H1 (cell line): ENCODE results near the gene ROR1. TPM values are rescaled to one million over a fixed set of nuclear protein-coding genes. Genes with fewer than 3 reads are reported as not detected.

Experiments used
- CTCF ChIA-PET: fragments of 300-600 bp; sonication (Branson Sonifier 250); formaldehyde crosslinking; loops from one replicate; lab custom pipeline; 2021; ENCODE audit not compliant: partially characterized antibody; lab: Charles Lee
- POLR2A ChIA-PET: fragments of 300-600 bp; sonication (Branson Sonifier 250); formaldehyde crosslinking; loops from one replicate; lab custom pipeline; 2021; ENCODE audit warnings: inconsistent platforms; ENCODE audit not compliant: partially characterized antibody; lab: Charles Lee
- DNase-seq, 2 experiments: peaks; one replicate each; pipeline versions ENCODE4 v3.0.0 to v3.0.0-alpha.2; 2010 to 2022; ENCODE audit warnings: low spot score in 2 of 2, low read depth in 1 of 2, mixed read lengths in 1 of 2
- FAIRE-seq: peaks from 2 replicates; lab custom pipeline; 2011; peaks lifted over from hg19 to GRCh38; lab: Jason Lieb, UNC
- H2AFZ ChIP-seq: 2 replicates; pipeline ENCODE4 v1.8.1; 2012; ENCODE audit warnings: low read length, inconsistent platforms
- H2AK5ac ChIP-seq: 2 replicates; pipeline ENCODE4 v1.6.1; 2013; ENCODE audit warnings: low read depth, low read length
- H2BK120ac ChIP-seq: replicated peaks from 2 replicates; pipeline ENCODE3; 2013; ENCODE audit warnings: low read depth, low read length, inconsistent platforms
- H2BK12ac ChIP-seq: 2 replicates; pipeline ENCODE4 v1.6.1; 2013; ENCODE audit warnings: low read depth, low read length
- H2BK15ac ChIP-seq: 2 replicates; pipeline ENCODE4 v1.6.1; 2013; ENCODE audit warnings: low read length
- H2BK20ac ChIP-seq: 2 replicates; pipeline ENCODE4 v1.6.1; 2013; ENCODE audit warnings: low read length
- H2BK5ac ChIP-seq: 2 replicates; pipeline ENCODE4 v1.6.1; 2013; ENCODE audit warnings: low read depth, low read length
- H3K14ac ChIP-seq: 2 replicates; pipeline ENCODE4 v1.6.1; 2013; ENCODE audit warnings: inconsistent platforms; ENCODE audit not compliant: insufficient read length
- H3K18ac ChIP-seq: 2 replicates; pipeline ENCODE4 v1.6.1; 2013; ENCODE audit warnings: low read length; ENCODE audit errors: extremely low read depth
- H3K23ac ChIP-seq: 2 replicates; pipeline ENCODE4 v1.6.1; 2013; ENCODE audit warnings: inconsistent platforms; ENCODE audit not compliant: insufficient read length
- H3K23me2 ChIP-seq: 2 replicates; pipeline ENCODE4 v1.6.1; 2013; ENCODE audit warnings: low read depth, low read length
- H3K27ac ChIP-seq: 2 replicates; pipeline ENCODE4 v1.6.1; 2011; ENCODE audit warnings: low read depth, low read length, inconsistent platforms
- H3K27me3 ChIP-seq, 4 experiments: replicated peaks in 1 of 4; 1 replicate in 1 of 4; 2 replicates in 3 of 4; pipeline versions ENCODE4 v1.6.1 to v1.8.1; 2011 to 2013; ENCODE audit warnings: low read length in 3 of 4, mild to moderate bottlenecking in 3 of 4, inconsistent platforms in 2 of 4, mixed read lengths in 2 of 4, moderate library complexity in 1 of 4; ENCODE audit not compliant: control insufficient read depth in 3 of 4, insufficient read depth in 3 of 4; ENCODE audit errors: extremely low read depth in 1 of 4
- H3K36me3 ChIP-seq, 4 experiments: 2 replicates each; pipeline versions ENCODE4 v1.6.1 to v1.8.1; 2011 to 2013; ENCODE audit warnings: mild to moderate bottlenecking in 4 of 4, low read length in 3 of 4, moderate library complexity in 2 of 4, control low read depth in 1 of 4, inconsistent platforms in 1 of 4; ENCODE audit not compliant: insufficient read depth in 4 of 4, control insufficient read depth in 2 of 4
- H3K4ac ChIP-seq: replicated peaks from 2 replicates; pipeline ENCODE3; 2013; ENCODE audit warnings: low read length, low read depth, mixed read lengths, inconsistent platforms; ENCODE audit not compliant: insufficient read length
- H3K4me1 ChIP-seq, 4 experiments: replicated peaks in 1 of 4; 1 replicate in 1 of 4; 2 replicates in 3 of 4; pipeline versions ENCODE4 v1.6.1 to v1.8.1; 2011 to 2013; ENCODE audit warnings: low read length in 3 of 4, inconsistent platforms in 2 of 4, mixed read lengths in 1 of 4; ENCODE audit not compliant: insufficient read depth in 4 of 4, control insufficient read depth in 3 of 4
- H3K4me2 ChIP-seq, 2 experiments: 2 replicates each; pipeline versions ENCODE4 v1.6.1 to v1.8.1; 2011 to 2013; ENCODE audit warnings: low read depth in 2 of 2, low read length in 2 of 2, control low read depth in 1 of 2, inconsistent platforms in 1 of 2, mild to moderate bottlenecking in 1 of 2; ENCODE audit not compliant: insufficient read depth in 1 of 2
- H3K4me3 ChIP-seq, 4 experiments: fragments of 200-600, 300-600 bp in 1 of 4; sonication (generic), shearing (Covaris generic), sonication (Bioruptor Twin) in 1 of 4; 2 replicates each; pipeline versions ENCODE4 v1.5.1 to v1.8.1; 2011 to 2016; ENCODE audit warnings: low read length in 4 of 4, low read depth in 3 of 4, control low read depth in 2 of 4, inconsistent platforms in 2 of 4, mild to moderate bottlenecking in 2 of 4, mixed read lengths in 1 of 4, moderate library complexity in 1 of 4; ENCODE audit not compliant: insufficient read depth in 2 of 4; ENCODE audit errors: extremely low read depth in 1 of 4
- H3K56ac ChIP-seq: replicated peaks from 2 replicates; pipeline ENCODE3; 2013; ENCODE audit warnings: low read depth, mild to moderate bottlenecking, mixed read lengths, low read length, inconsistent platforms; ENCODE audit not compliant: insufficient read length
- H3K79me1 ChIP-seq: 2 replicates; pipeline ENCODE4 v1.6.1; 2013; ENCODE audit warnings: low read depth, low read length, control low read depth
- H3K79me2 ChIP-seq, 2 experiments: 2 replicates each; pipeline versions ENCODE4 v1.6.1 to v1.8.1; 2012 to 2013; ENCODE audit warnings: low read length in 2 of 2, mild to moderate bottlenecking in 2 of 2, inconsistent platforms in 1 of 2; ENCODE audit not compliant: insufficient read depth in 2 of 2, control insufficient read depth in 1 of 2
- H3K9ac ChIP-seq, 4 experiments: replicated peaks in 1 of 4; 1 replicate in 1 of 4; 2 replicates in 3 of 4; pipeline versions ENCODE4 v1.6.1 to v1.8.1; 2011 to 2013; ENCODE audit warnings: low read depth in 3 of 4, low read length in 3 of 4, control low read depth in 2 of 4, mild to moderate bottlenecking in 2 of 4, moderate library complexity in 2 of 4, inconsistent platforms in 1 of 4; ENCODE audit errors: extremely low read depth in 1 of 4
- H3K9me3 ChIP-seq, 2 experiments: 2 replicates each; pipeline versions ENCODE4 v1.6.1 to v1.8.1; 2012 to 2013; ENCODE audit warnings: mild to moderate bottlenecking in 2 of 2, moderate library complexity in 2 of 2, control low read depth in 1 of 2, inconsistent platforms in 1 of 2, low read depth in 1 of 2, low read length in 1 of 2, mixed read lengths in 1 of 2; ENCODE audit not compliant: insufficient read depth in 2 of 2
- H4K20me1 ChIP-seq, 2 experiments: replicated peaks in 1 of 2; 2 replicates each; pipeline versions ENCODE3 to v1.8.1; 2011 to 2013; ENCODE audit warnings: inconsistent platforms in 2 of 2, low read length in 2 of 2, mild to moderate bottlenecking in 1 of 2; ENCODE audit not compliant: insufficient read depth in 2 of 2, control insufficient read depth in 1 of 2
- H4K5ac ChIP-seq: 2 replicates; pipeline ENCODE4 v1.6.1; 2013; ENCODE audit warnings: low read length, low read depth, mixed read lengths, inconsistent platforms; ENCODE audit not compliant: insufficient read length
- H4K8ac ChIP-seq: 2 replicates; pipeline ENCODE4 v1.8.0; 2013; ENCODE audit warnings: mild to moderate bottlenecking, moderate library complexity, low read length, inconsistent platforms; ENCODE audit not compliant: insufficient read depth; ENCODE audit errors: extremely low read depth
- H4K91ac ChIP-seq: replicated peaks from 2 replicates; pipeline ENCODE3; 2013; ENCODE audit warnings: low read length, mixed read lengths, inconsistent platforms; ENCODE audit not compliant: insufficient read length
- CBX8 ChIP-seq: fragments of 300-800, 300-1000 bp; sonication (generic); IDR thresholded peaks from 2 replicates; pipeline ENCODE4 v1.7.1; 2016; ENCODE audit warnings: low read depth, low read length, borderline replicate concordance
- SIN3A ChIP-seq, 2 experiments: IDR thresholded peaks in 1 of 2; conservative IDR thresholded peaks in 1 of 2; 2 replicates each; pipeline ENCODE4 v1.6.1; 2011 to 2012; ENCODE audit warnings: low read length in 2 of 2, improper control_type of control experiment in 1 of 2, low read depth in 1 of 2, mild to moderate bottlenecking in 1 of 2
- SIX5 ChIP-seq: IDR thresholded peaks from 2 replicates; pipeline ENCODE4 v1.6.1; 2011; ENCODE audit warnings: mild to moderate bottlenecking, low read depth, low read length
- SRF ChIP-seq: IDR thresholded peaks from 2 replicates; pipeline ENCODE4 v1.6.1; 2011; ENCODE audit warnings: mild to moderate bottlenecking, low read depth, low read length, moderate library complexity
- TAF7 ChIP-seq: optimal IDR thresholded peaks from 2 replicates; pipeline ENCODE3; 2011; ENCODE audit warnings: low read depth, mild to moderate bottlenecking, inconsistent platforms, low read length, moderate library complexity, borderline replicate concordance
- WGBS, 2 experiments: shearing (Covaris generic) in 1 of 2; methylation state at CpG; one replicate each; pipeline versions ENCODE4 v1.1.6 to v1.1.7; 2013 to 2015; ENCODE audit warnings: low lambda C conversion rate in 2 of 2, mixed read lengths in 2 of 2, inconsistent platforms in 1 of 2, low coverage in 1 of 2, missing lambda C conversion rate in 1 of 2; ENCODE audit not compliant: insufficient replicate concordance in 2 of 2, insufficient coverage in 1 of 2, insufficient read length in 1 of 2; ENCODE audit errors: extremely low coverage in 1 of 2, missing lambda C conversion rate in 1 of 2; 5-methylcytosine and 5-hydroxymethylcytosine counted together
- polyA plus RNA-seq, 7 experiments: library from polyadenylated mRNA; depleted of rRNA in 3 of 7; stranded (reverse) in 5 of 7; unstranded in 2 of 7; fragments of >200 nt in 5 of 7; fragments of 200-250 nt in 2 of 7; gene quantifications; 1 replicate in 5 of 7; 2 replicates in 1 of 7; 4 replicates in 1 of 7; pipeline versions ENCODE4 v1.2.1 to v1.2.3, GENCODE V29; 2011 to 2013; ENCODE audit warnings: missing spikeins in 2 of 7, mixed read lengths in 2 of 7
- total RNA-seq: library from RNA; stranded (reverse); fragmentation: NEBNext Ultra II Directional; extraction: Animal tissue kit (Norgen Biotek cat#: 25700); gene quantifications from 2 replicates; pipeline ENCODE4 v1.2.1, GENCODE V29; 2021

Gene ROR1
- total and polyA plus RNA-seq, 2 of the 8 experiments (the other 6 are each of a cell fraction or from before 2014, with no cell fraction given) = 33.6 to 73.6 TPM

DNA sequence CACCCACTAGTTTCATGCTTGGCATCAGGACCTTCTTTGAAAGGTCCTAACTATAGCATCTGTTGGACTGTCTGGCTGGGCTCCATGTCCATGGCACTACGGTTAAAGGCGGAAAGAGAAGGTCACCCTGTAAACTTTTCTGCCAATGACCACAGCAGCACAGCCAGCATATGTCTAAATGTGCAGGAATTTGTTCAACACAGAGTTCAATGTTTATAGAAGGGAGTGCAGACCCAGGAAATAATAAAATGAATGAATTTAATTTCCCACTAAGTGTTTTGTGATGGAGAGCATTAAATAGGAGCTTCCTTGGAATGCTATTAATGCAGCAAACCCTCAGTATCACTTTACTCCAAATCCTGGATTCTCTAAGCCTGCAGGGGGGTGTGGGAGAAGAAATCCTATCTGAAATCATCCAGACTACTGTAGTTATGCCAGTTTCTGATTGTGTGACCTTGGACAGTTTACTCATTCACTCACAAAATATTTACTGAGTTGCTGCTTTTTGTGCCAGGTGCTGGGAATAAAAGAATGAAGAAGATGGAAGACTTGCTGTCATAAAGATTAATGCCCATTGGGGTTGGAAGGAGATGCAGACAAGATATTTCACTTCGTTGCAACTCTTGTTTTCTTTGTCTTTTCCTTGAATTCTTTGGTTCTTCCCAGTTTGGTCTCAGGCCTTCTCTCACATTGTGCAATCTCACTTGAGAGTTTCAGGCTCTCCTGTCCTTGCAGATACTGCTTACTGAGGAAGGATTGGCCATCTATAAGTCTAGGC is 195.0 kb downstream of the ROR1 start:
- 96% methylated on average over 3 of the region's 3 CpGs; no CpG with 5 or more reads in 1 of the 2 experiments for WGBS, 2 experiments
- DNase-seq (no peak), FAIRE-seq (no peak)

More for the DNA sequence above, 195.0 kb downstream of the ROR1 start:
- H4K91ac ChIP-seq = no peak overlapping the region
- H3K23me2 ChIP-seq = peaks cover 3% of the 10 kb centered on the region; the same call in 1 of the 2 replicates
- peaks cover 5 to 7% of the 10 kb centered on the region in 2 experiments for H4K20me1 ChIP-seq
- CTCF ChIA-PET = interaction anchor here (0.6 kb wide), 2 partner anchors 41 to 93 kb away, joined by 3 read pairs; no protein-coding TSS in a partner anchor
- H3K36me3 ChIP-seq = no peaks in the 10 kb centered on the region
- no peaks in the 10 kb centered on the region for H3K27me3 ChIP-seq
- H3K27ac ChIP-seq = no peak overlapping the region
- H3K23ac ChIP-seq = no peak overlapping the region
- no peak overlapping the region for H4K8ac ChIP-seq
- H3K9ac ChIP-seq = no peak overlapping the region
- POLR2A ChIA-PET = no interaction called here
- H3K4me2 ChIP-seq = no peak overlapping the region
- H2AFZ ChIP-seq = no peak overlapping the region
- no peak overlapping the region for H2BK15ac ChIP-seq
- no peak overlapping the region for H2AK5ac ChIP-seq
- peaks cover 0 to 94% of the 10 kb centered on the region in 2 experiments; a peak in 2 of 4 replicates for H3K79me2 ChIP-seq
- H2BK20ac ChIP-seq = no peak overlapping the region
- no peak overlapping the region for H3K14ac ChIP-seq
- H2BK120ac ChIP-seq = no peak overlapping the region
- no peak overlapping the region for H4K5ac ChIP-seq
- no peak overlapping the region for H3K4me3 ChIP-seq
- H3K18ac ChIP-seq = no peak overlapping the region
- no peak overlapping the region for H3K4ac ChIP-seq
- no peak overlapping the region for H3K56ac ChIP-seq
- no peak overlapping the region for H2BK12ac ChIP-seq
- no peak overlapping the region for H2BK5ac ChIP-seq
- peaks cover 7% of the 10 kb centered on the region; the same call in 1 of the 2 replicates for H3K79me1 ChIP-seq
- no peak for TF ChIP-seq SIX5
- no peak for TF ChIP-seq SIN3A (conservative IDR thresholded peaks at IDR 0.05 in 1 of 2, IDR thresholded peaks at IDR 0.05 in 1 of 2; ENCODE audit: low read depth in 1 of 2, low read length in 2 of 2)
- TF ChIP-seq TAF7 = no peak
- TF ChIP-seq SRF = no peak
- no peak for TF ChIP-seq CBX8
- H3K9me3 ChIP-seq = no peaks in the 10 kb centered on the region
- H3K4me1 ChIP-seq = peaks cover 0 to 2% (median 0%) of the 10 kb centered on the region in 4 experiments; a peak in 1 of 7 replicates
